Stimulated activated naive CD4-positive, alpha-beta T cell (primary cell): ENCODE results near the gene VTI1A.

Experiments used
- DNase-seq, 6 experiments: peaks; one replicate each; lab custom pipeline; 2025; lab: John Stamatoyannopoulos, UW

VTI1A gene

GRCh38 chr10:112758961-112759360 lies 311.9 kb downstream of the VTI1A start:
- no peak for DNase-seq

- DNase-seq, result no peak
These were observed 312.5 kb downstream of the VTI1A start for GRCh38 chr10:112759496-112759895.

GRCh38 chr10:112761256-112761655 lies 314.2 kb downstream of the VTI1A start:
- no peak for DNase-seq

- no peak for DNase-seq
These were observed 317.0 kb downstream of the VTI1A start for GRCh38 chr10:112763916-112764520.

GRCh38 chr10:112765717-112766235 lies 318.8 kb downstream of the VTI1A start:
- no peak for DNase-seq

- no peak for DNase-seq
These were observed 319.6 kb downstream of the VTI1A start for GRCh38 chr10:112766636-112767035.

- DNase-seq, result no peak
These were observed 320.1 kb downstream of the VTI1A start for GRCh38 chr10:112767156-112767555.

GRCh38 chr10:112768121-112768520 lies 321.1 kb downstream of the VTI1A start:
- no peak for DNase-seq

GRCh38 chr10:112769081-112769480 lies 322.1 kb downstream of the VTI1A start:
- no peak for DNase-seq

GRCh38 chr10:112769611-112770370 lies 322.8 kb downstream of the VTI1A start:
- no peak for DNase-seq

- no peak for DNase-seq
These were observed 324.7 kb downstream of the VTI1A start for GRCh38 chr10:112771733-112772132.

- no peak for DNase-seq
These were observed 326.8 kb downstream of the VTI1A start for GRCh38 chr10:112773783-112774182.

GRCh38 chr10:112774210-112774609 lies 327.2 kb downstream of the VTI1A start:
- no peak for DNase-seq

GRCh38 chr10:112774798-112775197 lies 327.8 kb downstream of the VTI1A start:
- DNase-seq, result no peak

GRCh38 chr10:112775381-112775780 lies 328.4 kb downstream of the VTI1A start:
- DNase-seq, result no peak

GRCh38 chr10:112775892-112776674 lies 329.1 kb downstream of the VTI1A start:
- DNase-seq, result no peak

- DNase-seq, result no peak
These were observed 331.6 kb downstream of the VTI1A start for GRCh38 chr10:112778579-112778978.

GRCh38 chr10:112779025-112779770 lies 332.2 kb downstream of the VTI1A start:
- no peak for DNase-seq

GRCh38 chr10:112782200-112782907 lies 335.3 kb downstream of the VTI1A start:
- no peak for DNase-seq

GRCh38 chr10:112783351-112784021 lies 336.5 kb downstream of the VTI1A start:
- no peak for DNase-seq

GRCh38 chr10:112784022-112784461 lies 337.0 kb downstream of the VTI1A start:
- no peak for DNase-seq
